HG02973 (cell line): ENCODE results near the gene GABBR2.

ENCODE experiments used
- ATAC-seq: cut with Tn5 transposase; IDR thresholded peaks from one replicate; pipeline ENCODE4 v1.9.1; 2021; ENCODE audit warnings: moderate library complexity; ENCODE audit not compliant: unreplicated experiment

Gene GABBR2

DNA sequence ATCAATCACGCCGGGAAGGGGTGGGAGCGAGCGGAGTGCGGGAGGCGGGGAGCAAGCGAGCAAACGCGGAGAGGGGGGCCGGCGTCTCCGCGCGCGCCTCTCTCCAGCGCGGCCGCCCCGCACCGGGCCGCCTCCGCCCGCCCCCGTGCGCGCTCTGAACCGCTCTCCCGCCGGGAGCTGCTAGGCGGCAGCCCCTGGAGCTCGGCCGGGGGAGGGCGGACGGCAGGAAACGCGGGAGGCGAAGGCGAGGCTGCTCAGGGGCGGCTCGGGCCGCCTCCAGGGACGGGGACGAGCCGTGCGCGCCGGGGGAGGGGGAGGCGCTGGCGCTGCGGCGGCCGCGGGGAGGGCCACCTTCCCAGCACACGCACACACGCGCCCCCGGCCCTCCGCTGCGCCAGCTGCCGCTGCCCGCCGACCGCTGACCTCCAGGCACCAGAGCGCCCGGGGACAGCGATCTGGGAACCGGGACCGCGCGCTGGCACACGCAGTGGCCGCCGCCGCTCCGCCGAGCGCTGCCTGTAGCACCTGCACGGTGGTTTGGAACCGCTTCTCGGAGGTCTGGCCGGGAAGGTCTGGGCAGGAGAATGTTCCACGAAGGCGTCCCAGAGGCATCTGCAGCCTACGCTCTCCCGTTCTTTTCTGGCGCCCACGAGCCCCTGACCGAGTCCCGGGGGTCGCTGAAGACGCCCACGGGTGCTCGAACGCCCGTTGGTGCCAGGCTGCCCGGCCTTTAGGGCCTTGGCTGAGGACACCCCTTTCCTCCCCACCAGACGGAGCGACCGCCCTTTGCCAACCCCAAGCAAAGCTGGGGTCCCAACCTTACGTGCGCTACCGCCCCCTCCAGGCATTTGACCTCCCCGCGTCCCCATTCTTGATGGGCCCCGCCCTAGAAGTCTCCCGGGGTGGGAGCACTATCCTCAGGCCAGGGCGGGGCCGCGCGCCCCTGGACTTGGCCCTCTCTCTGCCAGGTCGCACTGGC is at the start of gene GABBR2:
Gene GABBR2 (minus strand): TSS at position 3 of the 979 bp plus-strand sequence. CDS start 198 bp downstream, outside the sequence.
- no peak for ATAC-seq

DNA sequence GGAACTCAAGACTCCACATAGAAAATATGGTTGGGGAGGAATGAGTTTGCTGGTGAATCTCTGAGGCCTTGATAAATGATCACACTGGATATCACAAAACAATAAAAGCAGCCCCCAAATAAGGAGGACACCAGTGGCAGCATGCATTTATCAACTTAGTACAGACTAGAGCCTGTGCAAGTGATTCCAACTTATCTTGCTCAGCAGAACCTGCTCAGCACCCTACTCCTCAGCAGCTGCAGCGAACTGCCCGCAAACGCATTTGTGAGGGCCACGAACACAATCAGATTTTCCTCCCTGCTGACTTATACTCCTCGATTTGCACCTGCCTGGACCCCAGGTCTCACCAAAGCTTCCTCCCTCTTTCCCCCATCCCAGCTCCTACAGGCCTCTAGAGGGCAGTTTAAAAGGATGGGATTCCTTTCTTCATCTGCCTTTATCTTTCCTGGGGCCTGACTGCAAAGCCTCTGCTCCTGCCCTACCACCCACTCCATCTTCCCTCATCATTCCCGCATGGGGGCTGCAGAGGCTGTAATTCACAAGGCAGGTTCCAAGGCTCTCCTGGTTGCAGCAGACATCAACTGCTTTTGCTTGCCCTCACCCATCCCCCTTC is 46.4 kb upstream of the GABBR2 start:
- no peak for ATAC-seq

DNA sequence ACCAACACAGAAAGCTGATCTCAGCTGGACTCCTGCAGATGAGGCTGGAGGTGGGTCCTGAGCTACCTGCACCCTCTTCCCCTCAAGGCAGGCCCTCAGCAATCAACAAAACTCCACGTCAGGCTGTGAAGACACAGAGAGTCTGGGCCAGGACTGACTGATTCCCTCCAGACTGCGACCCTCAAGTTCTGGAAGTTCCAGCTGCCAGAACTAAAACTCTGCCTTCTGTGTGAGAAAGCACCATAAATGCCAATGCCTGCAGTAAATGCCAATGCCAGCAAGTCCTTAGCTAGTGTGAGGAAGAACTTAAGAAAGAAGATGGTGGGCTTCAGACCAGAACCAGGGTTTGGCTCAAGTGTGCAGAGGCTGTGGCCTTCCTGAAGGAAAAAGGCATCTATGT is 42.5 kb upstream of the GABBR2 start:
- ATAC-seq = no peak

DNA sequence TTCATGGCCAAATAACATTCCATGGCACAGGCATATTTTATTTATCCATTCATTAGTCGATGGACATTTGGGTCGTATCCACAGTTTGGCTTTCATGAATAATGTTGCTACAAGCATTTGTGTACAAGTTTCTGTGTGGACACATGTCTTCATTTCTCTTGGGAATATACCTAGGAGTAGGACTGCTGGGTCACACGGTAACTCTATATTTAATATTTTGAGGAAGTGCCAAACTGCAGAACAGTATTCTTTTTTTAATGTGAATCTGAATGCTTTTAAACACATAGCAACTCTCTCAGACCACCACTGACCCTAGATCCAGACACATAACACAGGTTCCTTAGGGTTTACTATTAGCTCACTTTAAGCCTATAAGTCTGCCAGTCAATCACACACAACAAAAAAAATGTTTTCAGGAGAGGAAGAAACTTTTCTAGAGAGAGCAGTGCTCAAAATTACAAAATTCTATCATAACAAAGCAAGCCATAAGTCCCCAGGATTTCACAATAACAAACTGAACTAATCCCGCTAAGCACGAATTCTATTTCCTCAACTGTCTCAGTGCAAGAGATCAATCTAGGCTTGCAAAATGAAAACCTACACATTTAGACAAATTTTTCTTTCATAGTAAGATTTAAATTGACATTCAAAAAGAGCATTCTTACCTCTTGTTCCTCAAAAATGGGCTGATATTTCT is 41.8 kb upstream of the GABBR2 start:
- ATAC-seq = no peak

DNA sequence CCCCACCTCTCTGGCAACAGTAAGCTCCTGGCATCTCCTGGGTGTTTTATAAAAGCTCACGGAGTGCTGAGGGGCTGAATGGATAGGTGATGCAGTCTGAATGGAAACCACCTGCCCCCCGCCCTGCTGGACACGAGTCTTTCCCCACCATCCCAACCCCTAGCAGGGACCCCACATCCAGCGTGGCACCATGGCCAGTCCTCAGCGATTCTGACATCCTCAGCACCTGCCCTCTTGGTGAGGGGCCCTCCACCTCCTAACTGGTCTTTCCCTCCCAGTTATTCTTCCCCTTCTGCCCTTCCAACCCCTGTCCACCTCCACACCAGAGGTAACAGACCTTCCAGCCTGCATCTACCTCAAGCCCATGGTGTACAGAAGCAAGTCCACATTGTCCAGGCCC is 38.7 kb upstream of the GABBR2 start:
- ATAC-seq = no peak

DNA sequence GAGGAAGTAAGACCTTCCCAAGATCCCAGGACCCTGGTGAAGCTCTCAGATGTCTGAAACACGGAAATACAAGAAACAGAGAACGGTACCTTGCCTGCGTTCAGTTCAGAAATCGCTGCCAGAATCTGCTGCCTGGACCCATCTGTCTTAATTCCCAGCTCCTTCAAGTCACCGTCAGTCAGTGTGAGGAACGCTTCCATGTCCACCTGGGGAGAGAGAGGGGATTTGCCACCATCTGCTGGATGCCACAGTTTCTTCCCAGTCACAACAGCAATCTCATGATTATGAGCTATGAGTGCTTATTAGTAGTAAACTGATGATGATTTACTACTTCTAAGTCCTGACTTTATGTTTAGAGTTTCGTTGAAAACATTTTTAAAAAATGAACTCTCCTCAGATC is 36.7 kb upstream of the GABBR2 start:
- no peak for ATAC-seq

DNA sequence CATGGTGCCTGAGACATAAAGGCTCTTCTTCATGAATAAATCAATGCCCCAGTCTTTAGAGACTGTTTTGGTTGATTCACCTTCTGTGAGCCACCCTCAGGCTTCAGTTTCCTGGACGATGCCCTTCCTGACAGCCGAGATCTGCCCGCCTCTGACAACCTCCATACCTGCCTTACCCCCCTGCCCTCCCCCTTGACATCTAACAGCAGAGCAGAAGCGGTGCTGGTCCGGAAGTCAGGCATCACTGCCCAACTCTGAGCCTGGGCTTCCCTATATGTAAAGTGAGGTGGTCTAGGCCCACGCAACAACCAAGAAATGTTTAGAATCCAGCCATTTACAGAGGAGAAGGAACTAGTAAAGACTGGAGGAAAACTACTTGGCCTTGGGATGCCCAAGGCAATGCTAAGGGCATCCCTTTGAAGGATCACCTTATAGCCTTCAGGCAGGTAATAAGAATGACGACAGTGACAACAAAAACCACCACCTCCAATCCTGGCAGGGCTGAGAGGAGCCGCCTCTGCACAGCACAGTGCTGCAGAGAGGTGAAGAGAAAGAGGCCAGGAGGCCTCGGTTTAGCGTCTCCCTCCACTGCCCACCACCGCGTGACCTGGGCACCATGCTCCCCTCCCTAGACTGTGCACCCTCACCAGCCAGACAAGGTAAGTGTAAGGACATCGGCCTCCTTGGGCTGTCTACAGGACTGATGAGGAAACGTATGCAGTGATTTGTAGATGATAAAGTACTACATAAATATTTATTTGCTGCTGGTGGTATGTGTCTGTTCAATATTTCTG is 35.3 kb upstream of the GABBR2 start:
- ATAC-seq = no peak

DNA sequence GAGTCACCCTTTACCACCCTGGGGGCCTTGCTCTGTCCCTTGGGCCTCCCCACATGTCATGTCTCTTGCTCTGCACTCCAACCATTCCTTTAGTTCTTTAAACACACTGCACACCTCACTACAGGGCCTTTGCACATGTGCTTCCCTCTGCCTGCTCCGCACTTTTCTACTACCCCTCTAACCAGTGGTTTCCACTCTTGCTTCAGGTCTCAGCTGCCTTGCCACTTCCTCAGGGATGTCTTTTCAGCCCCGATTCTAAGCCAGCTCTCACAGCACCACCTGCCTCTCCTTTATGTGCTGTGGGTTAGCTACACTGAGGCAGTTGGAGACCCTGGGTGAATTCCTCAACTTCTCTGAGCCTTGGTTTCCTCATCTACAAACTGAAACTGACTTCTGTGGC is 34.6 kb upstream of the GABBR2 start:
- ATAC-seq = no peak

DNA sequence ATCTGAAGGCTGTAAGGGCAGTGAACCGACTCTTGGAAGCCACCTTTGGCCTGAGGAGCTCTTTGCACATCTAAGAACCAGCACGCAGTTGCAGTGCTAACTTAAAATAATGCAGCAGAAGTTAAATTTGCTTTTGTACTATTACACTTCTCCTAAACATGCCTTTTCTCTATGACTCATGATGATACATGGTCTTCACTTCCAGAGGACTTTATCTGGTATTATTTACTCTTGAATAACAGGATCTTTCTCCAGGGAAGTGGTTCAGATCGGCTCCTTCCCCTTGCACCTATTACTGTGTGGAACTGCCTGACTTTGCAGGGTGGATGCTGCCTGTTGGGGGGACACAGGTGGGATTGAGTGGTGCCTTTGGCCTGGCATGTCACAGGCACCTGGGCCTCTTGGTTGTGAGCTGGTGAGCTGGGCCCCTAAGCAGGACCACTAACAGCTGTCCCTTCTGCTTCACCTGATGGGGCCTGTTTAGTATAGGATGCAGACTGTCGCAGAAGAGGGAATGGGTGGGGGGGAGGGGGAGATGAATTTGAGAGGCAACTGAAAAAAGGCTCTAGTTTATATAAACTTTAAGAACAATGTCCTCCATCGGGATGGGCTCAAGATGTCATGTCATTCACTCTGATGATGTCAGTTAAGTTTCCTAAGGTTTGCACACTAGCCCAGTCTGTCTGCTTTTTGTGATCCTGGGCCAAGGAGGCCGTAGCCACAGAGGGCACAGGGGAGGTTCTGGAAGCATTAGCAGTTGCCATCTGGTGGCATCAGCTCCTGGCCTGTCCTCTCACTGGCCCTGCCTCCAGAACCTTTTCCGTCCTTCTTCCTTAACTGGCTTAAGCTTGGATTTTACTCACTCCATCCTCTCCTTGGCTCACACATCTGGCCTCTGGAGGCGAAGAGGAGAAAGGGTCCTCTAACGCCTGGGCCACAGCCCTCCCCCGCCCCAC is 33.9 kb upstream of the GABBR2 start:
- no peak for ATAC-seq

DNA sequence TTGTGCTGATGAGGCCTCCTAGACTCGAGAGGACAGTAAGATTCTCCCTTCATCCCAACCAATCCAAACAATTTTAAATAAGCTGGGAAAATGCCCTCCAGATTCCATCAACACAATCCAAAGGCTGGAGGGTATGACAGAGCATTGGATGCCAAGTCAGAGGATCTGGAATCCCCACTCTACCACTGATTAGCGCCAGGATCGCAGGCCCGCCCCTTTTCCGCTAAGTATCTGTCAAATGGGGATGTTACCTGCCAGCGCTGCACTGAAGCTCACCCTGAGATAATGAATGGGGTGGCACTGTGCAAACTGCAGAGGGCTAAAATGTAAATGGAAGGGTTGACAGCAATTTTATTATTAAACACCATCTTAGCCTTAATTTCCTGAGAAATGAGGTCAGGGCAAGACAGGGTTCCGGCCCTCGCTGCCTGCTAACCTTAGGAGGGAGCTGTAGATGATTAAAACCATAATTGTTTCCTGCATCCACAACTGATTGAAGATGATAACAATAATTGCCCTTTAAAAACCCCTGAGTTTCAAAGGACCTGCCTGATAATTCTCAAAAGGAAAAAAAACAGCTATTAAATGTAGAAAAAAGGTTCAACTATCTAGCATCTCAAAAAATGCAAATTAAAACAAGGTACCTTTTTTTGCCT is 31.6 kb upstream of the GABBR2 start:
- ATAC-seq = no peak

DNA sequence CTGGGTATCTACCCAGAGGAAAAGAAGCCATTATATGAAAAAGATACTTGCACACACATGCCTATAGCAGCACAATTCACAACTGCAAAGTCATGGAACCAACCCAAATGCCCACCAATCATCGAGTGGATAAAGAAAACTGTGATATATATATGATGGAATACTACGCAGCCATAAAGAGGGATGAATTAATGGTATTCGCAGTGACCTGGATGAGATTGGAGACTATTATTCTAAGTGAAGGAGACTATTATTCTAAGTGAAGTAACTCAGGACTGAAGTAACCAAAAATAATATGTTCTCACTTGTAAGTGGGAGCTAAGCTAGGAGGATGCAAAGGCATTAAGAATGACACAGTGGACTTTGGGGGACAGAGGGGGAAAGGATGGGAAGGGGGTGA is 30.0 kb upstream of the GABBR2 start:
- ATAC-seq = no peak

DNA sequence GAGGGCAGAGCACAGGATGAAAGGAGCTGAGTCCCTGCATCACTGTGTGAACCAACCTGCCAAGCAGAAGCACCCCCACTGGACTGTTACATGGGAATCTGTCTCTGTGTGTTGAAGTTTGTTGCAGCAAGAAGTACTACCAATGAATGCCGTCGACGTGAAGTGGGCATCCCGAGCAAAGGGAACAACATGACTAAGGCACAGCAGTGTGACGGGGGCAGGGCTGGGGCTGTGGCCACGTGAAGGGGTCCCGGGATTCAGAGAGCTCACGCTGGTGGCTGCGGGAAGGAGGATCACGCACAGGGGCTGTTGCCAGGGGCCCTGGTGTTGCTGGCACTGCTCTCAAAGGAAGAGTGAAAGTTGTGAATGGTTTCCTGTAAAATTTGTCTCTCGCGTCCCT is 27.5 kb upstream of the GABBR2 start:
- ATAC-seq = no peak

DNA sequence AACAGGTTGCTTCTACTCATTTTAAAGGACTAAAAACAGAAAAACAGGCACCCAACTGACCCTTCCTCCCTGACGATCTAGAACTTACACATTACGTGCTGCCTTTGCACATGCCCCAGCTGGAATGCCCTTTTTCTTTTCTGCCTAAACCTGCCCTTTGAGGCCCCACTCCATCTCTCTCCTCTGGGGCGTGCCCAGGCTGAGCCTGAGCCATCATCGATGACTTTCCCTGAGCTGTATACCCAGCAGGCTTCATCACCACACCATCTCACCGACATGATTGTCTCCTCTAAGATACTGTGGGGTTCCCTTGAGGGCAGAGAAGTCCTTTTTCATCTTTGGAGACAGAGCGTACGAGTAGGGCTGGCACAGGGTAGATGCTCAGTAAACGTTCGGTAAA is 24.1 kb upstream of the GABBR2 start:
- no peak for ATAC-seq

DNA sequence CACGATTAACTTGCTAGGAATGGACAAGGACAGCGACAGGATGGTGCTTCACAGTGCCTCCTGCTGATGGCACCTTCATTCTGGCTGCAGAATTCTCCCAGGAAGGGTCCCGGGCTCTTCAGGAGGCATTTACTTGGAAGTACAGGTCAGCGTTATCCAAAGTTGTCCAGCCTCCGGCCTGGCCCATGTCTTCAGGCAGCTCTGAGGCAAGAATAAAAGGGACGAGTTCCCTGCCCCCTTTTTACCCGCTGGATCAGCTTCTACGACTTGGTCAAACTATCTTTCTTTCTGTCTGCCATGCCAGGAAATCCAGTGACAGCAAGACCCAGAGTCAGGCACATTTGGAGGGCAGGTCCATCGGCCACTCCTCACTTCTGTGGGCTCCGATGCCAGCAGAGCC is 23.4 kb upstream of the GABBR2 start:
- no peak for ATAC-seq

DNA sequence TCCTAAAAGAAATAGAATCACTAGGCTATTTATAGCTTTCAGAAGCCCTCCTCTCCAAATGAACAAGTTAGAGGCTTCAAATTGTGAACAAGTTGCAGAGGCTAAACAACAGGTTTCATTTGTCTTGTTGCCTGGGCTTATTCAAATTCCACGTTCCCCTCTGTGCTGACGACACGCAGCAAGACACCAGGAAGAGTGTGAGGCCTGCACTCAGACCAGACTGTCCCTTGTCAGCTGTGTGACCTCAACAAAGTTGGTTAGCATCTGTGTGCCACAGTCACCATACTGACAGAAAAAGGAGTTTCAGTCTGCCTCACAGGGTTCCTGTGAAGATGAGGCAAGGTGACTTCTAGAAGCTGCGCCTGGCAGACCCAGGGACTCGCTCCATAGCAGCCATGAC is 22.1 kb upstream of the GABBR2 start:
- ATAC-seq = no peak

DNA sequence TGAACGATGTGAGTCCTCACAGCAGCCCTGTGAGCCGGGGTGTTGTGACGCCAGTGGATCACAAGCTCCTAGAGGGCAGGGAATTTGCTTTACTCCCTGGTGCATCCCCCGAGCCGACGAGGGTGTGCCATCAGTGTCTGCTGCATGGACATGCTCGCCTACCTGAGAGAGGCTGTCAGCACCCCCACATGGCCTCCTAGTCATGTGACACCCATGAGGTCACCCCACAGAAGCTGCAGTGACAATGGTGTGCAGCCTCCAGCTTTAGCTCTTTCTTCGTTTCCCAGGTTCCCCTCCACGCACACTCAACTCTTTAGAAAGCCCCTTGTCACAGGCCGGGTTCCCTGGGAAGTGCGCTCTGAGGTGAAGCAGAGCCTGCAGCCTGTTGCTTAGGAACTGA is 19.8 kb upstream of the GABBR2 start:
- ATAC-seq = no peak

DNA sequence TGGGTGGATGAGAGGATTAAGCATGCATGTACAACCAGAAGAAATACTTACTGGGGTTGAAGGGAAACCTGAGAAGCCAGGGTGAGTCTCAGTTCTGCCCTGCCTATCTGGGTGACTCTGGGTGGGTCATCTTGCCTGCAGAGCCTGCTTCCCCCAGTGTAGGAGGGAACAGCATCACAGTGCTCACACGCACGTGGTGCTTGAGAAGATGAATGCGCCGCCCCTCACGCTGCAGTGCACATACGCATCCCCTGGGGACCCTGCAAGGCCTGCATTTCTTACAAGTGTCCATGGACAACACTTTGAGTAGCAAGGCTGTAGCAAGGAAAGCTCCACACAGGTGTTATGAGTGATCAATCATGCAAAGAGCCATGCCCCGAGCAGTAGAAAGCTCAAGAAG is 18.7 kb upstream of the GABBR2 start:
- ATAC-seq = no peak

DNA sequence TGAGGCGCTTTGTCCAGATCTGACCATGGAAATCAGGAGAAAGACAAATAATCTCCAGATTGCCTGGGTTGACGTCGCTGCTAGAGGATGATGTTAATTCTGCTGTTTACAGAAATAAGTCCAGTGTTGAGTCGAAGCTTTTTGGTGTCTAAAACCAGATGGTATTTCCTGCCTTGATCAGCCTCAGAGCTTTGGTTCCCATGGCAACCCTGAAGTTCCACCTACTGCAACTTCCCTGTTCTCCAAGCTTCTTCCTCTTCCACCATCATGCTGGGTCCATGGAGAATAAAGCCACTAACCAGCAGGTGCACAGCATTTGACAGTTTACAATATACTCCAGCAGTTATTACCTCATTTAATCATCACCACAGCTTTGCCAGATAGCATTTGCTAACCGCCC is 18.0 kb upstream of the GABBR2 start:
- no peak for ATAC-seq

DNA sequence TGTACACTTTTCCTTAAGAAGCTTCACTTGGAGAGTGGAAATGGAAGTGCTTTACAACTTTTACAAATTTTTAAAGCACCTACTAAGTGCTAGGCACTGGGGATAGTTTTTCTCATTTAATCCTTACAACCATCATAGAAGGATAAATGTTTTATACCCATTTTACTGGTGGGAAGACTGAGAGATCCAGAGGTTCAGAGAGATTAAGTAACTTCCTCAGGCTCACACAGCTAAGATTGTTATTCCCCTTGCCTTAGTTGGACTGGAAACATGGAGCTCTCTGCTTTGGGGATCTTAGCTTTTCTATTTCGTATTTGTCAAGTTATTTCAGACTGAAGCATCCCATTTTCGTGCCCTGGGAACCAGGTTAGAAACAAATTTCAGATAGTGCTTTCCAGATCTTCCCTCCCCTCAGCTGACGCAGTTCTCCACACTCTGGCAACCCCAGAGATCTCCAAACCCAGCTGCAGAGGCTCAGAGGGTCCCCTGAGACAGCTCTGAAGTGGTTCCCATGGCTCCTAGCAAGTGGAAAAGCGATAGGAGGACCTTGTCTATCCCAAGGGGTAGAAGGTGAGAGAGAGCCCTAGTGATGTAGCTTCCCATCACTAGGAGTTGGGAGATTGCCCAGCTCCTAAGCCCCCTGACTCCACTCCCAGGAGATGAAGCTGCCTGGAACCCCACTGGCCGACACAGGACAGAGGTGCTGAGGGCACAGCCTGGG is 16.2 kb upstream of the GABBR2 start:
- no peak for ATAC-seq
